HEK293 (cell line): Measurements from ENCODE around the gene NATD1.

Experiments
- BCL11A ChIP-seq: fragments of 450-650 bp; formaldehyde crosslinking; IDR thresholded peaks from 2 replicates; pipeline ENCODE4 v1.5.1; 2016; ENCODE audit warnings: low read depth, missing biosample characterization, missing genetic modification characterization
- ELK4 ChIP-seq: IDR thresholded peaks from 2 replicates; pipeline ENCODE4 v1.6.1; 2011; ENCODE audit warnings: mild to moderate bottlenecking, low read depth, low read length, borderline replicate concordance
- HOXD13 ChIP-seq: sonication (generic); formaldehyde crosslinking; IDR thresholded peaks from 2 replicates; pipeline ENCODE4 v1.8.0; 2022; ENCODE audit warnings: missing genetic modification reagents, borderline replicate concordance
- IKZF3 ChIP-seq: fragments of 450-650 bp; IDR thresholded peaks from 2 replicates; pipeline ENCODE4 v1.5.0; 2018; ENCODE audit warnings: missing biosample characterization, mild to moderate bottlenecking, missing genetic modification characterization, moderate library complexity
- KLF16 ChIP-seq: fragments of 450-650 bp; formaldehyde crosslinking; IDR thresholded peaks from 2 replicates; pipeline ENCODE4 v1.5.1; 2017; ENCODE audit warnings: missing biosample characterization, missing genetic modification characterization
- ZBTB48 ChIP-seq: fragments of 450-650 bp; formaldehyde crosslinking; IDR thresholded peaks from 2 replicates; pipeline ENCODE4 v1.5.1; 2016; ENCODE audit warnings: missing biosample characterization, missing genetic modification characterization
- ZBTB7A ChIP-seq: fragments of 450-650 bp; formaldehyde crosslinking; IDR thresholded peaks from 2 replicates; pipeline ENCODE4 v1.5.1; 2016; ENCODE audit warnings: low read depth, missing biosample characterization, missing genetic modification characterization
- ZFP41 ChIP-seq: fragments of 450-650 bp; formaldehyde crosslinking; IDR thresholded peaks from 2 replicates; pipeline ENCODE4 v1.5.1; 2016; ENCODE audit warnings: missing biosample characterization, missing genetic modification characterization, borderline replicate concordance
- ZFP69B ChIP-seq: fragments of 450-650 bp; formaldehyde crosslinking; IDR thresholded peaks from 2 replicates; pipeline ENCODE4 v1.5.1; 2016; ENCODE audit warnings: missing biosample characterization, missing genetic modification characterization
- ZNF10 ChIP-seq: fragments of 450-650 bp; formaldehyde crosslinking; IDR thresholded peaks from 2 replicates; pipeline ENCODE4 v1.5.1; 2017; ENCODE audit warnings: missing biosample characterization, missing genetic modification characterization
- ZNF114 ChIP-seq: fragments of 450-650 bp; formaldehyde crosslinking; IDR thresholded peaks from 2 replicates; pipeline ENCODE4 v1.5.0; 2017; ENCODE audit warnings: missing biosample characterization, missing genetic modification characterization
- ZNF366 ChIP-seq: fragments of 450-650 bp; formaldehyde crosslinking; conservative IDR thresholded peaks from 2 replicates; pipeline ENCODE4 v1.5.1; 2016; ENCODE audit warnings: missing biosample characterization, missing genetic modification characterization
- ZNF394 ChIP-seq: fragments of 450-650 bp; formaldehyde crosslinking; IDR thresholded peaks from 2 replicates; pipeline ENCODE4 v1.5.1; 2016; ENCODE audit warnings: missing biosample characterization, missing genetic modification characterization, mild to moderate bottlenecking, moderate library complexity, borderline replicate concordance
- ZNF423 ChIP-seq: fragments of 450-650 bp; formaldehyde crosslinking; IDR thresholded peaks from 2 replicates; pipeline ENCODE4 v1.5.1; 2016; ENCODE audit warnings: missing biosample characterization, missing genetic modification characterization
- ZNF544 ChIP-seq: fragments of 450-650 bp; formaldehyde crosslinking; IDR thresholded peaks from 2 replicates; pipeline ENCODE4 v1.5.0; 2017; ENCODE audit warnings: missing biosample characterization, missing genetic modification characterization
- ZNF560 ChIP-seq: fragments of 450-650 bp; formaldehyde crosslinking; IDR thresholded peaks from 2 replicates; pipeline ENCODE4 v1.5.1; 2017; ENCODE audit warnings: missing biosample characterization, missing genetic modification characterization, borderline replicate concordance
- ZNF658 ChIP-seq: fragments of 450-650 bp; formaldehyde crosslinking; IDR thresholded peaks from 2 replicates; pipeline ENCODE4; 2016; ENCODE audit warnings: missing biosample characterization, missing genetic modification characterization
- ZNF792 ChIP-seq: fragments of 450-650 bp; formaldehyde crosslinking; IDR thresholded peaks from 2 replicates; pipeline ENCODE4 v1.5.1; 2016; ENCODE audit warnings: missing biosample characterization, missing genetic modification characterization
- ZNF830 ChIP-seq: fragments of 450-650 bp; IDR thresholded peaks from 2 replicates; pipeline ENCODE4 v1.5.0; 2018; ENCODE audit warnings: missing biosample characterization, missing genetic modification characterization, low read depth, mild to moderate bottlenecking, moderate library complexity
- ZSCAN23 ChIP-seq: fragments of 450-650 bp; formaldehyde crosslinking; IDR thresholded peaks from 2 replicates; pipeline ENCODE4 v1.5.1; 2016; ENCODE audit warnings: missing biosample characterization, missing genetic modification characterization
- TF ChIP-seq, protein P1 (sequence below): fragments of 450-650 bp; formaldehyde crosslinking; IDR thresholded peaks from 2 replicates; pipeline ENCODE4 v1.5.1; 2017; ENCODE audit warnings: missing biosample characterization, missing genetic modification characterization
- TF ChIP-seq, protein P2 (sequence below): fragments of 450-650 bp; formaldehyde crosslinking; IDR thresholded peaks from 2 replicates; pipeline ENCODE4 v1.5.1; 2016; ENCODE audit warnings: missing biosample characterization, missing genetic modification characterization
- TF ChIP-seq, protein P3 (sequence below): fragments of 450-650 bp; formaldehyde crosslinking; IDR thresholded peaks from 2 replicates; pipeline ENCODE4 v1.5.1; 2016; ENCODE audit warnings: missing biosample characterization, missing genetic modification characterization
- TF ChIP-seq, protein P4 (sequence below): fragments of 450-650 bp; formaldehyde crosslinking; IDR thresholded peaks from 2 replicates; pipeline ENCODE4 v1.5.1; 2016; ENCODE audit warnings: missing biosample characterization, missing genetic modification characterization
- TF ChIP-seq, protein P5 (sequence below): fragments of 450-650 bp; formaldehyde crosslinking; IDR thresholded peaks from 2 replicates; pipeline ENCODE4 v1.5.1; 2016; ENCODE audit warnings: missing biosample characterization, missing genetic modification characterization, low read depth

The NATD1 gene

GRCh38 chr17:21285164-21286065, 32.2 kb upstream of the NATD1 start (continued):
- TF ChIP-seq, protein P1, sequence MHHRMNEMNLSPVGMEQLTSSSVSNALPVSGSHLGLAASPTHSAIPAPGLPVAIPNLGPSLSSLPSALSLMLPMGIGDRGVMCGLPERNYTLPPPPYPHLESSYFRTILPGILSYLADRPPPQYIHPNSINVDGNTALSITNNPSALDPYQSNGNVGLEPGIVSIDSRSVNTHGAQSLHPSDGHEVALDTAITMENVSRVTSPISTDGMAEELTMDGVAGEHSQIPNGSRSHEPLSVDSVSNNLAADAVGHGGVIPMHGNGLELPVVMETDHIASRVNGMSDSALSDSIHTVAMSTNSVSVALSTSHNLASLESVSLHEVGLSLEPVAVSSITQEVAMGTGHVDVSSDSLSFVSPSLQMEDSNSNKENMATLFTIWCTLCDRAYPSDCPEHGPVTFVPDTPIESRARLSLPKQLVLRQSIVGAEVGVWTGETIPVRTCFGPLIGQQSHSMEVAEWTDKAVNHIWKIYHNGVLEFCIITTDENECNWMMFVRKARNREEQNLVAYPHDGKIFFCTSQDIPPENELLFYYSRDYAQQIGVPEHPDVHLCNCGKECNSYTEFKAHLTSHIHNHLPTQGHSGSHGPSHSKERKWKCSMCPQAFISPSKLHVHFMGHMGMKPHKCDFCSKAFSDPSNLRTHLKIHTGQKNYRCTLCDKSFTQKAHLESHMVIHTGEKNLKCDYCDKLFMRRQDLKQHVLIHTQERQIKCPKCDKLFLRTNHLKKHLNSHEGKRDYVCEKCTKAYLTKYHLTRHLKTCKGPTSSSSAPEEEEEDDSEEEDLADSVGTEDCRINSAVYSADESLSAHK, result no peak
- TF ChIP-seq ELK4 (no peak), HOXD13 (CRISPR knock-in tag) (no peak), ZFP69B (tag by site-specific recombination) (no peak), BCL11A (tag by site-specific recombination) (peak; percentile 20; the same call in 1 of the 2 replicates), ZNF366 (tag by site-specific recombination) (0 out of 2 replicates have a peak, but pooled peaks have one; percentile 16), ZNF423 (tag by site-specific recombination) (no peak), ZNF114 (tag by site-specific recombination) (no peak), ZNF658 (tag by site-specific recombination) (no peak), ZNF394 (tag by site-specific recombination) (peak; percentile 64; the same call in 1 of the 2 replicates), ZNF792 (tag by site-specific recombination) (no peak), ZBTB7A (tag by site-specific recombination) (no peak), ZBTB48 (tag by site-specific recombination) (peak; percentile 24; the same call in 1 of the 2 replicates), ZNF544 (tag by site-specific recombination) (no peak), KLF16 (no peak), ZFP41 (tag by site-specific recombination) (no peak), ZNF10 (tag by site-specific recombination) (no peak), ZNF830 (tag by site-specific recombination) (no peak), ZNF560 (tag by site-specific recombination) (no peak), IKZF3 (no peak), ZSCAN23 (tag by site-specific recombination) (no peak)
- TF ChIP-seq, protein P2, sequence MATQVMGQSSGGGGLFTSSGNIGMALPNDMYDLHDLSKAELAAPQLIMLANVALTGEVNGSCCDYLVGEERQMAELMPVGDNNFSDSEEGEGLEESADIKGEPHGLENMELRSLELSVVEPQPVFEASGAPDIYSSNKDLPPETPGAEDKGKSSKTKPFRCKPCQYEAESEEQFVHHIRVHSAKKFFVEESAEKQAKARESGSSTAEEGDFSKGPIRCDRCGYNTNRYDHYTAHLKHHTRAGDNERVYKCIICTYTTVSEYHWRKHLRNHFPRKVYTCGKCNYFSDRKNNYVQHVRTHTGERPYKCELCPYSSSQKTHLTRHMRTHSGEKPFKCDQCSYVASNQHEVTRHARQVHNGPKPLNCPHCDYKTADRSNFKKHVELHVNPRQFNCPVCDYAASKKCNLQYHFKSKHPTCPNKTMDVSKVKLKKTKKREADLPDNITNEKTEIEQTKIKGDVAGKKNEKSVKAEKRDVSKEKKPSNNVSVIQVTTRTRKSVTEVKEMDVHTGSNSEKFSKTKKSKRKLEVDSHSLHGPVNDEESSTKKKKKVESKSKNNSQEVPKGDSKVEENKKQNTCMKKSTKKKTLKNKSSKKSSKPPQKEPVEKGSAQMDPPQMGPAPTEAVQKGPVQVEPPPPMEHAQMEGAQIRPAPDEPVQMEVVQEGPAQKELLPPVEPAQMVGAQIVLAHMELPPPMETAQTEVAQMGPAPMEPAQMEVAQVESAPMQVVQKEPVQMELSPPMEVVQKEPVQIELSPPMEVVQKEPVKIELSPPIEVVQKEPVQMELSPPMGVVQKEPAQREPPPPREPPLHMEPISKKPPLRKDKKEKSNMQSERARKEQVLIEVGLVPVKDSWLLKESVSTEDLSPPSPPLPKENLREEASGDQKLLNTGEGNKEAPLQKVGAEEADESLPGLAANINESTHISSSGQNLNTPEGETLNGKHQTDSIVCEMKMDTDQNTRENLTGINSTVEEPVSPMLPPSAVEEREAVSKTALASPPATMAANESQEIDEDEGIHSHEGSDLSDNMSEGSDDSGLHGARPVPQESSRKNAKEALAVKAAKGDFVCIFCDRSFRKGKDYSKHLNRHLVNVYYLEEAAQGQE (tag by site-specific recombination), result no peak
- TF ChIP-seq, protein P3, sequence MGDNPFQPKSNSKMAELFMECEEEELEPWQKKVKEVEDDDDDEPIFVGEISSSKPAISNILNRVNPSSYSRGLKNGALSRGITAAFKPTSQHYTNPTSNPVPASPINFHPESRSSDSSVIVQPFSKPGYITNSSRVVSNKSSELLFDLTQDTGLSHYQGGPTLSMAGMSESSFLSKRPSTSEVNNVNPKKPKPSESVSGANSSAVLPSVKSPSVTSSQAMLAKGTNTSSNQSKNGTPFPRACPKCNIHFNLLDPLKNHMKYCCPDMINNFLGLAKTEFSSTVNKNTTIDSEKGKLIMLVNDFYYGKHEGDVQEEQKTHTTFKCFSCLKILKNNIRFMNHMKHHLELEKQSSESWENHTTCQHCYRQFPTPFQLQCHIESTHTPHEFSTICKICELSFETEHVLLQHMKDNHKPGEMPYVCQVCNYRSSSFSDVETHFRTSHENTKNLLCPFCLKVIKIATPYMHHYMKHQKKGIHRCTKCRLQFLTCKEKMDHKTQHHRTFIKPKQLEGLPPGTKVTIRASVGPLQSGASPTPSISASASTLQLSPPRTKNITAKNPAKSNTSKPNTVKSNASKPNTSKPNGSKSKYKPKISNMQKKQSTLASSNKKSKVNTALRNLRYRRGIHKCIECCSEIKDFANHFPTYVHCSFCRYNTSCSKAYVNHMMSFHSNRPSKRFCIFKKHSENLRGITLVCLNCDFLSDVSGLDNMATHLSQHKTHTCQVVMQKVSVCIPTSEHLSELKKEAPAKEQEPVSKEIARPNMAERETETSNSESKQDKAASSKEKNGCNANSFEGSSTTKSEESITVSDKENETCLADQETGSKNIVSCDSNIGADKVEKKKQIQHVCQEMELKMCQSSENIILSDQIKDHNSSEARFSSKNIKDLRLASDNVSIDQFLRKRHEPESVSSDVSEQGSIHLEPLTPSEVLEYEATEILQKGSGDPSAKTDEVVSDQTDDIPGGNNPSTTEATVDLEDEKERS, result no peak
- TF ChIP-seq, protein P4, sequence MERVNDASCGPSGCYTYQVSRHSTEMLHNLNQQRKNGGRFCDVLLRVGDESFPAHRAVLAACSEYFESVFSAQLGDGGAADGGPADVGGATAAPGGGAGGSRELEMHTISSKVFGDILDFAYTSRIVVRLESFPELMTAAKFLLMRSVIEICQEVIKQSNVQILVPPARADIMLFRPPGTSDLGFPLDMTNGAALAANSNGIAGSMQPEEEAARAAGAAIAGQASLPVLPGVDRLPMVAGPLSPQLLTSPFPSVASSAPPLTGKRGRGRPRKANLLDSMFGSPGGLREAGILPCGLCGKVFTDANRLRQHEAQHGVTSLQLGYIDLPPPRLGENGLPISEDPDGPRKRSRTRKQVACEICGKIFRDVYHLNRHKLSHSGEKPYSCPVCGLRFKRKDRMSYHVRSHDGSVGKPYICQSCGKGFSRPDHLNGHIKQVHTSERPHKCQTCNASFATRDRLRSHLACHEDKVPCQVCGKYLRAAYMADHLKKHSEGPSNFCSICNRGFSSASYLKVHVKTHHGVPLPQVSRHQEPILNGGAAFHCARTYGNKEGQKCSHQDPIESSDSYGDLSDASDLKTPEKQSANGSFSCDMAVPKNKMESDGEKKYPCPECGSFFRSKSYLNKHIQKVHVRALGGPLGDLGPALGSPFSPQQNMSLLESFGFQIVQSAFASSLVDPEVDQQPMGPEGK (tag by site-specific recombination), result no peak; the same call in 1 of the 2 replicates
- TF ChIP-seq, protein P5, sequence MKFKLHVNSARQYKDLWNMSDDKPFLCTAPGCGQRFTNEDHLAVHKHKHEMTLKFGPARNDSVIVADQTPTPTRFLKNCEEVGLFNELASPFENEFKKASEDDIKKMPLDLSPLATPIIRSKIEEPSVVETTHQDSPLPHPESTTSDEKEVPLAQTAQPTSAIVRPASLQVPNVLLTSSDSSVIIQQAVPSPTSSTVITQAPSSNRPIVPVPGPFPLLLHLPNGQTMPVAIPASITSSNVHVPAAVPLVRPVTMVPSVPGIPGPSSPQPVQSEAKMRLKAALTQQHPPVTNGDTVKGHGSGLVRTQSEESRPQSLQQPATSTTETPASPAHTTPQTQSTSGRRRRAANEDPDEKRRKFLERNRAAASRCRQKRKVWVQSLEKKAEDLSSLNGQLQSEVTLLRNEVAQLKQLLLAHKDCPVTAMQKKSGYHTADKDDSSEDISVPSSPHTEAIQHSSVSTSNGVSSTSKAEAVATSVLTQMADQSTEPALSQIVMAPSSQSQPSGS (tag by site-specific recombination), result no peak
